ENCODE results near the gene DNMT3L.

Gene DNMT3L

DNA sequence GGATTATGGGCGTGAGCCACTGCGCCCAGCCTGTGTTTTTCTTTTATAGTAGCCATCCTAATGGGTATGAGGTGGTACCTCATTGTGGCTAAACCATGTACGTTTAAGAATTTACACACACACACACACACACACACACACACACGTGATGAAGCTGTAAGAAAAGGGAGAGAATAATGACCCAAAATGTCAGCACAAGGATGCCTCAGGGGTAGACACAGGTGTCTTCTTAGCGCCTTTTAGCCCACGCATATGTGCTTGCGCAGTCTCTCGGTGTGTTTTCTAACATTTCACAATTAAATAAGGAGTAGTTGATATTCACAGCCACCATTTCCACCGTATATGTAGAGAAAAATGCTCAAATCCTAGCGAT, 37.4 kb upstream of the DNMT3L start:
- peak overlapping the region; percentile 77 for H3K4me3 ChIP-seq (ENCODE audit: control insufficient read depth, low read depth, low read length)
- no peak for DNase-seq (ENCODE audit: low read depth)
- TF ChIP-seq, protein P1, sequence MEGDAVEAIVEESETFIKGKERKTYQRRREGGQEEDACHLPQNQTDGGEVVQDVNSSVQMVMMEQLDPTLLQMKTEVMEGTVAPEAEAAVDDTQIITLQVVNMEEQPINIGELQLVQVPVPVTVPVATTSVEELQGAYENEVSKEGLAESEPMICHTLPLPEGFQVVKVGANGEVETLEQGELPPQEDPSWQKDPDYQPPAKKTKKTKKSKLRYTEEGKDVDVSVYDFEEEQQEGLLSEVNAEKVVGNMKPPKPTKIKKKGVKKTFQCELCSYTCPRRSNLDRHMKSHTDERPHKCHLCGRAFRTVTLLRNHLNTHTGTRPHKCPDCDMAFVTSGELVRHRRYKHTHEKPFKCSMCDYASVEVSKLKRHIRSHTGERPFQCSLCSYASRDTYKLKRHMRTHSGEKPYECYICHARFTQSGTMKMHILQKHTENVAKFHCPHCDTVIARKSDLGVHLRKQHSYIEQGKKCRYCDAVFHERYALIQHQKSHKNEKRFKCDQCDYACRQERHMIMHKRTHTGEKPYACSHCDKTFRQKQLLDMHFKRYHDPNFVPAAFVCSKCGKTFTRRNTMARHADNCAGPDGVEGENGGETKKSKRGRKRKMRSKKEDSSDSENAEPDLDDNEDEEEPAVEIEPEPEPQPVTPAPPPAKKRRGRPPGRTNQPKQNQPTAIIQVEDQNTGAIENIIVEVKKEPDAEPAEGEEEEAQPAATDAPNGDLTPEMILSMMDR (IDR thresholded peaks at IDR 0.05; ENCODE audit: control insufficient read depth, insufficient read depth, low read depth, low read length, missing control alignments) = no peak

DNA sequence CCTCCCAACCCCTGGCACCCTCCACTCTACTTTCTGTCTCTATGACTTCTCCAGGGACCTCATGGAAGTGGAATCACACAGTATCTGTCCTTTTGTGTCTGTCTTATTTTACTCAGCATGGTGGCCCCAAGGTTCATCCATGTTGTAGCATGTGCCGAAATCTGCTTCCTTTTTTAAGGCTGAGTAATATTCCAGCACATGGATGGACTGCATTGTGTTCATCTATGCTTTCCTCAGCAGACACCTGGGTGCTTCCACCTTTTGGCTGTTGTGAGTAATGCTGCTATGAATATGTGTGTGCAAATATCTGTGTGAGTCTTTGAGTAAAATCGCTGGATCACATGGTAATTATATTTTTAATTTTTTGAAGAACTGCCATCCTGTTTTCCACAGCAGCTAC, 36.6 kb upstream of the DNMT3L start:
- no peak for DNase-seq (ENCODE audit: low read depth)
- TF ChIP-seq, protein P1 (IDR thresholded peaks at IDR 0.05; ENCODE audit: control insufficient read depth, insufficient read depth, low read depth, low read length, missing control alignments) = peak; percentile 29
- H3K4me3 ChIP-seq (ENCODE audit: control insufficient read depth, low read depth, low read length) = no peak overlapping the region

DNA sequence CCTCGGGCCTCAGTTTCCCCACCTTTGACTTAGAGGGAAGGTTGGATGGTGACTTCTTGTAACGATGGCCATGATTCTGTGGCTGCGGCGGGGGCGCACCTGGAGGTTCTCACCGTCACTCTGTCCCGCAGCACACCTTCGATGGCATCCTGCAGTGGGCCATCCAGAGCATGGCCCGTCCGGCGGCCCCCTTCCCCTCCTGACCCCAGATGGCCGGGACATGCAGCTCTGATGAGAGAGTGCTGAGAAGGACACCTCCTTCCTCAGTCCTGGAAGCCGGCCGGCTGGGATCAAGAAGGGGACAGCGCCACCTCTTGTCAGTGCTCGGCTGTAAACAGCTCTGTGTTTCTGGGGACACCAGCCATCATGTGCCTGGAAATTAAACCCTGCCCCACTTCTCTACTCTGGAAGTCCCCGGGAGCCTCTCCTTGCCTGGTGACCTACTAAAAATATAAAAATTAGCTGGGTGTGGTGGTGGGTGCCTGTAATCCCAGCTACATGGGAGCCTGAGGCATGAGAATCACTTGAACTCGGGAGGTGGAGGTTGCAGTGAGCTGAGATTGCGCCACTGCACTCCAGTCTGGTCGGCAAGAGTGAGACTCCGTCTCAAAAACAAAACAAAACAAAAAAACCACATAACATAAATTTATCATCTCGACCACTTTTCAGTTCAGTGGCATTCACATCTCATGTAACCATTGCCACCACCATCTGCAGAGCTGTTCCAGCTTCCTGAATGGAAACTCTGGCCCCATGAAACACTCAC, 36.0 kb upstream of the DNMT3L start:
- DNase-seq (ENCODE audit: low read depth) = peak; percentile 46
- H3K4me3 ChIP-seq (ENCODE audit: control insufficient read depth, low read depth, low read length) = no peak overlapping the region
- TF ChIP-seq, protein P1 (IDR thresholded peaks at IDR 0.05; ENCODE audit: control insufficient read depth, insufficient read depth, low read depth, low read length, missing control alignments) = peak; percentile 86

DNA sequence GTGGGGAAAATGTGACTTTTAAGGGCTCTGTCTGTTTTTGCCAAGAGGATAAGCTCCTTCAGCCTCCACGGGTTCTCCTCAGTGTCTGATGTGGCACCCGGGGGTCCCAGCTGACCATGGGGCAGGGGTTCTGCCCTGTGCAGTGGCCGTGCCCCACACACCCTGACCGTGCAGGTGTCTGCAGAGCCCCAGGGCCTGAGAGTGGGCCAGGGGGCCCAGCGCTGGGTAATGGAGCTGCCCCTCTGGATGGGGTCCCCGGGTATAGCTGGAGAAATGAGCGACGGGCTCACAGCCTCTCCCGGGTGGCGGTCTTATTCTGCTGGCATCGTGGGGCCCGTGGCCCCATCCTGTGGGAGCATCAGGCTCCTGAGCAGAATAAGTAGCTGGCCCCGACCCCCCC, 35.2 kb upstream of the DNMT3L start:
- TF ChIP-seq, protein P1 (IDR thresholded peaks at IDR 0.05; ENCODE audit: control insufficient read depth, insufficient read depth, low read depth, low read length, missing control alignments) = no peak
- H3K4me3 ChIP-seq (ENCODE audit: control insufficient read depth, low read depth, low read length) = no peak overlapping the region
- DNase-seq (ENCODE audit: low read depth) = no peak

DNA sequence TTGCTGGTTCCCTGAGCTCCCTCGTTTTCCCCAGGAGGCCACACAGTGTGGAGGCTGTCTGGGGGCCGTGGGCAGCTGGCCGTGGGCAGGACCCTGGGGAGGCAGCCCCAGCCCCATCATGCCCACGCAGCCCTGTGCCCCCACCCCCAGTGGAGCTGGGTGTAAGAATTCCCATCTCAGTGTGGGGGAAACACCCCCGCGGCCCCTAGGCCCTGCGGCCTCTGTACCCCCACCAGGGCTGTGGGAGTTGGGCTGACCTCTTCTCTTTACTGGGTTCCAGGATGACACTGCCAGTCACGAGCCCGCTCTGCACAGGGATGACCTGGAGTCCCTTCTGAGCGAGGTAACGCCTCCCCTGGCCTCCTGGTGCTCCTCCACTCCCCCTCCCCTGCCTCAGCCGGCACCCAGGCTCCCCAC, 34.4 kb upstream of the DNMT3L start:
- TF ChIP-seq, protein P1 (IDR thresholded peaks at IDR 0.05; ENCODE audit: control insufficient read depth, insufficient read depth, low read depth, low read length, missing control alignments) = no peak
- DNase-seq (ENCODE audit: low read depth) = no peak
- H3K4me3 ChIP-seq (ENCODE audit: control insufficient read depth, low read depth, low read length) = no peak overlapping the region

DNA sequence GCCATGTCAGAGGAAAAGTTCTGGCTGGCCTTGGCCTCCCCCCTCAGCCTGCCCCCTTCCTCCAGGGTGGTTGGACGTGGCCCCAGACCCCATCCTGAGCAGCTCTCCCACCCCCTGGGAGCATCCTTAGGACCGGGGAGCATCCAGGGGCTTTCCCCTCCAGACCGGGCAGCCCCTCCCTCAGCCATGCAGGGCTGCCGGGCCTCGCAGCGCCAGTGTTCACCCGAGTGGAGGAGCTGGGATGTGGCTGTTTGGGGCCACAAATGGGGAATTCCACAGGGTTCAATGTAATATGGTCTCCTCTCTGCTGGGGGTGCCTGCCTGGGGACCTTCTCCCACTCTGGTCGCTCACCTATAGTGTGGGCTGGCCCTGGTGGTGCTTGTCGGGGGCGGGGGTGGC, 33.9 kb upstream of the DNMT3L start:
- TF ChIP-seq, protein P1 (IDR thresholded peaks at IDR 0.05; ENCODE audit: control insufficient read depth, insufficient read depth, low read depth, low read length, missing control alignments) = no peak
- no peak for DNase-seq (ENCODE audit: low read depth)
- no peak overlapping the region for H3K4me3 ChIP-seq (ENCODE audit: control insufficient read depth, low read depth, low read length)

Data from AG09309 (cell line).